ENCODE measurements around the gene NGEF.

NGEF gene

GRCh38 chr2:232998666-232998985, 14.4 kb downstream of the NGEF start:
- no peak for DNase-seq (ENCODE audit: low read depth in 2 of 2)

DNA sequence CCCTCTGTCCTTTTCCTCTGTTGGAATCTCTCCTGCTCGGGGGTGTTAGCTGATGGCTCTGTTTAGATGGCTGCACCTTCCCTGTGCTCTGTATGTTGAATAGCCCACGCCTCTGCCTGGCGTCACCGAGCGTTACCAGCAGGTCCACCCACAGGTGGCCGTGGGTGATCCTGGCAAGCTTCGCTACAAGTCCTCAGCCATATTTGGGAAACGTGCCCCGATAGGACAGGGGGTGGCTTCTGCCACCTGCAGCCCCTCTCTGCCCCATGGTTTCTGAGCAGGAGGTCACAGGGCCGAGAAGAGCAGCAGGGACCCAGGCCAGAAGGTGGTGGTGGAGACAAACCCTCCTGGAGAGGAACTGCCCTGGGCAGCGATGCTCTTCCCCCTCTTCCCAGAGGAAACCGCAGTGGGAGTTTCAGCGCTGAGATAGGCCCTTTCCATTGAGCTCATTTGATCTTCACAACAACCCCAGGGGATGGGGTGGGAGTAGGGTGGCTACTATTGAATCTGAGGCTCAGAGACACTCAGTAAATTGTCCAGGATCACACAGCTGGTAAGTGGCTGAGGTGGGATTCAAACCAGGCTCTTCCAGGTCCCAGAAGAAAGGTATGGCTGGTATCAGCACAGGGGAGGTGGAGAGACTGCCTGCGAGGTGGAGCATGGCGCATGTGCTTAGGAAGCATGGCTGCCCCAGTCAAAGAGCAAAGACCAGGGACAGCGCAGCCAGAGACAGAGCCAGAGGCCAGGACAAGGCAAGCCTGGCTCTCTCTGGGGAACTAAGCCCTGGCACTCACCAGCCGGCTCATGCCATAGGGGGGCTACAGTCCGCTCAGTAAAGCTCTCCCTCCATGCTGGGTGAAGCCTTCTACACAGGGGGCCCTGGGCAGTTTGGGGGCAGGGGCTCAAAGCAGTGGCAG, 15.0 kb downstream of the NGEF start:
- no peak for DNase-seq (ENCODE audit: low read depth in 2 of 2)

DNA sequence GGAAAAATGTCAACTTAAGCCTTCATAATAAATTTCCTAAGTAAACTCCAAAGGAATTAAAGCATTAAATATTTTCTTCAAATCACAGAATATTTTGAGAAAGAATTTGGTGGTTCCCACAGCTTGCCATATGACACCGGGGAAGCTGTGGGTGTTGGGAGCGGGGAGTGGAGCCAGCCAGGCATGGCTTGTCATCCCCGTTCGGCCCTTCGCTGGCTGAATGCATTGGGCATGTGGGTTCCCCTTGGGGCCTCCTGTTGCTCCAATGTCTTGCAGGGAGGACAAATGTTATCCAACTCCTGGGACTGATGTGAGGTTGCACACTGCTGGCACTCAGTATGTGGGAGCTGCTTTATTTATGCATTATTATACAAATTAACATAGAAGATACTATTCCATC, 18.6 kb downstream of the NGEF start:
- DNase-seq (ENCODE audit: low read depth in 2 of 2) = no peak

GRCh38 chr2:232993231-232993821, 19.7 kb downstream of the NGEF start:
- no peak for DNase-seq (ENCODE audit: low read depth in 2 of 2)

GRCh38 chr2:232986155-232986554, 26.9 kb downstream of the NGEF start:
- DNase-seq (ENCODE audit: low read depth in 2 of 2) = no peak

DNA sequence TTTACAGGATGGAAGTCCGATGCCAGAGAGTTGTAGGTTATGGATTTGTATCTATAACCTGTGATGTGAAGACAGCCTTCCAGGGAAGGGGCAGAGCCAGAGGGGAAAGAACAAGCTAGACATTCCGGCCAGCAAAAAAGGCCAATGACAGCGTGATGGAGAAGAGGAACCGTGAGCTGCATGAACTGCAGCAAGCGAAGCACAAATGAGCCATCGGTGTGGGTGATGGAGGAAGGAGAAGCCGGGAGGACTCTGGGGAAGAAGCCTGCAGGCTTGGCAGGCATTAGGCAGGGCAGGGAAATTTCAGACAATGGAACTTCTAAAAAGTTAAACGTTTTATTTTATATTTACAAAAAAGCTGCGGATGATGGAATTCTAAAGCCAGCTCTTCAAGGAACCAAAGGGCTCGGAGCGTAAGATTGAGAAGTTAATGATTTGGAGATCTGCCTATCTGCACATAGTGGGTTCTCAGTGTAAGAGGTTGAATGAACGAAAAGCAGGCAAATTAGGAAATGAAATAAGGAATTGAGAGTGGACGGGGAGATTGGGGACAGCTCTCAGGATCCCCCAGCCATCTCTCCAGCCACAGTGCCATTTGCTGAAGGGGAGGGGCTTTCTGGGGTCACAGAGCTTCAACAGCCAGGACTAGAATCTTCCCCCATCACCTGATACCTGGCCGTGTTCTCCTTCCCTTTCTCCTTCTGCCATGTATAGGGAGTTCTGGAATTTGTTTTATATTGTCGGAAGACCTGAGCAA, 28.4 kb downstream of the NGEF start:
- no peak for DNase-seq (ENCODE audit: low read depth in 2 of 2)

- no peak for DNase-seq (ENCODE audit: low read depth in 2 of 2)
Observed at GRCh38 chr2:232983669-232984140, 29.4 kb downstream of the NGEF start.

- no peak for DNase-seq (ENCODE audit: low read depth in 2 of 2)
Observed at GRCh38 chr2:232982926-232983668, 30.0 kb downstream of the NGEF start.

- DNase-seq (ENCODE audit: low read depth in 2 of 2) = no peak
Observed at GRCh38 chr2:232981767-232982360, 31.2 kb downstream of the NGEF start.

DNA sequence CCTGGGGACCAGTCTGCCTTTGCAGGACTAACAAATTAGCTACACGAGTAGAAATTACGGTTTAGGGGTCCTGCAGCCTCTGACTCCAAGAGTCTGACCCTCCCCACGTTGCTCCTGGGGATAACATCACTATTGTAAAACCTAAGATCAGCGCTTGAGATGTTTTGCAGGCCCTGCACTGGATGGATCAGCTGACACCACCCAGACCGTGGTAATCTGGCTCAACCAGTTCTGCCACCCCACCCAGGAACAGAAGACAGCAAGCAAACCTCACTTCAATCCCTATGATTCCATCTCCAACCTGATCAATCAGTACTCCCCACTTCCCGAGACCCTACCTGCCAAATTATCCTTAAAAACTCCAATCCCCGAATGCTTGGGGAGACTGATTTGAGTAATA, 31.7 kb downstream of the NGEF start:
- no peak for DNase-seq (ENCODE audit: low read depth in 2 of 2)

DNA sequence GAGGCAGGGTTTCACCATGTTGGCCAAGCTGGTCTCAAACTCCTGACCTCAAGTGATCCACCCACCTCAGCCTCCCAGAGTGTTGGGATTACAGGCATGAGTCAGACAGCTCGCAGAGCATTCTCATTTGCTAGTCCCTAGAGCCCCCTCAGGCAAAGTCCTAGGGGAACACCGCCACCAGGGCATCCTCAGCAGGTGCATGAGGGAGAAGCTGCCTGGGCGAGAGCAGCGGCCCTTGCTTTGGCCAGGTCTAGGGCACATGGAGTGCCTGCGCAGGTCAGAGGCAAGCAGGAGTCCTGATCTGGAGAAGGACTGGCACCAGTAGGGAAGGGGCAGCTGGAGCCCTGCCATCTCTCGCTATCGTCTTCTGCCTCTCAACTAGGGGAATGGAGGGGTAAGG, 32.4 kb downstream of the NGEF start:
- DNase-seq (ENCODE audit: low read depth in 2 of 2) = no peak

- no peak for DNase-seq (ENCODE audit: low read depth in 2 of 2)
Observed at GRCh38 chr2:232979871-232980461, 33.1 kb downstream of the NGEF start.

DNA sequence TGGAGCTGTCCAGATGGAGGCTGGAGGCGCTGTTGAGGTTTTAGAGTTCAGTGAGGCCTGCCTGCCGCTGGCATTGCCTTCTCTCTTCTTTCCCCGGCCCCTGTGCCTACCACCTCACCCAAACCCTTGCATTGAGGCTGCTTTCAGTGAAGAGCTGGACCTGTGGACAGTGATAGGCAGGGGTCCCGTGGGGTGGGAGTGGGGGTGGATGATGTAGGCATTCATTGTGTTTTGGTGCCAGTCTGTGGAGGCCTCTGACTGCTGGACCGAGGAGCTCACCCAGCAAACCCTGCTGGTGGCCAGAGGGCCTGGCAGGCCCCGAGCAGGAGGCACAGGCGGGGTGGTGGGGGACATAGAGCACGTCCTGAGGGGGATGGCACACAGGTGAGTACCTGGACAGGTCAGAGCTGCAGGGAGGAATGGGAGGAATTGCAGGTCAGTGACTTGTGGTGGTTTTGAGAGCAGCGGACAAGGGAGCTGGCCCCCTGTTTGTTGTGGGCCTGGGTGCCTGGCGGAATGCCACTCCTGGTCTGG, 35.6 kb downstream of the NGEF start:
- DNase-seq (ENCODE audit: low read depth in 2 of 2) = no peak

DNA sequence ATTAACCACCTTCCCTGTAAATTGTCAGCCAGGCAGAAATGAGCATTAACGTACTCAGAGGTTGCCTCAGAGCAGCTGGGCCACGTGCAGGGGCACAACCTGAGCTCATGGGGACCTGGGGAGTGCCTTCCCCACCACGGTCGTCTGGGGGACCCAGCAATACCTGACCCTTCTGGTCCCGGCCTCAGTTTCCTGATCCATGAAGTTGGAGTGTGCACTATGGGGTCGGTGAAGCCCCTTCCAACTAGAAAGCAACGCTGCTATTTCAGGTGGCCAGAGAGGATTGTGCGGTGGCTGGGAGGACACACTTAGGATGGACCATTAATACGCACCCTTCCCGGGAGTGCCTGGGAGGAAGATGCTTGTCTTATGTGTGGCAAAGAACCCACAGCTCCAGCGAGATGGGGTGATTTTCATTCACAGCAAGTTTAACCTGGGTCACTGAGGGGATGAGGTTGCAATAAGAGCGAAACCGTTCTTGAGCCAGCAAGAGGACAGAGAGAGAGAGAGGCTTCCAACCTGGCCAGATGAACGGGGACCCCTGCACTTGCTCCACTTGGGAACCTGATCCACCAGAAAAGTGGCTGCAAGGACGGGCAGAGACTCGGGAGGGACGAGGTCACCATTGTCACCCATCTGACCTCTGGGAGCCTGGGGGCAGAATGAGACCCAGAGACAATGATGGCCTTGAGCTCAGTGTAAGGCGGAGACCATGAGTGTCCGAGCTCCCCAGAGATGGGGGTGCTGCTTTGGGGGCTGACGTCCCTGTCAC, 36.2 kb downstream of the NGEF start:
- DNase-seq (ENCODE audit: low read depth in 2 of 2) = no peak

DNA sequence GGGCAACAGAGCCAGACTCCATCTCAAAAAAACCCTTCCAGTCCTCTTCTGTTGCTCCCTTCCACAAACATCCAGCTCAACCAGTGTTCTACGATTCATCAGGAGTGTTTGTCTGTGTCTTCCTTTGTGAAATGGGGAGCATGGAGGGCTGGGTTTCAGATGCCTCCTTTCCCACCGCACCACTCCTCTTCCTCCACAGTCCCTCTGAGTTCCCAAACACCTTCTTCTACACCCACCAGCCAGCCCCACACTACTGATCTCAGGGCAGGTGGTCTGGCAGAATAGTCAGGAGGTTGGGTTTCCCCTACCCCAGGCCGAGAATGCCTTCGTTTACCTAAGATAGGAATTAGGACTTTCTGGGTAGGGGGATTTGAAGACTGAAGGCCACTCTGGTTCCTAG, 36.9 kb downstream of the NGEF start:
- DNase-seq (ENCODE audit: low read depth in 2 of 2) = no peak

DNA sequence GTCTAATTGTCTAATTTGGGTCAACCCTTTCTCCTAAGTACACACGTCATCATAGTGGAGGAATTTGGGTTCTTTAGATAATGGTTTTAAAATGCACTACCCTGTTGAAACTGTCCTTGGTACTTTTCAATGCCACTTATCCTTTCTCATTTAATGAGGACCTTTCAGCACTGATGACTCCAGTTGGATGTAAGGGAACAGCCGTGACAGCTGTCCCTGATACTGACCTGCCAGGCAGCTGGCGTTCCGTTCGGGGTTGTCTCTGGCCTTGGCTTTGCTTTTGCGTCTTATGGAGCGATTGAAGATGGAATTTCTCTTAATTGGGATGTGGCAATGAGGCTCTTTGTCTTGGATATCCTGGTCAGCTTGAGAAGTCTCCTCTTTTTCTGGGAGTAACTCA, 38.7 kb downstream of the NGEF start:
- no peak for DNase-seq (ENCODE audit: low read depth in 2 of 2)

DNA sequence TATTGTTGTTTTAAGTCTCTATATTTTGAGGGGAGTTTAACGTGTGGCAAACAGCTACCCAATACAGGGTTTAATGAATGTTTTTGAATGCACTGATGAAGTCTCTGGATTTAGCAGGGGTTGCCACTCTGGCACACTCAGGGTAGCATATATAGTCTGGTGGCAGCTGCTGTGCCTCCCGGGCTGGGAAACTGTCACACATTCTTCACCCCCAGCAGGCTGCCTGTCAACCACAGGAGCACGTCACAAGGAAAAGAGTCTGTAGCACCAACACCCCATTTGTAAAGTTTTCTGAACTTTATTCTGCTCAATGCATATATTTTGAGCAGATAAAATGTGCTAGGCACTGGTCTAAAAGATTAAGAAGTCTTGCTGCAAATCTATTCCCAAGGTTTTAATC, 39.3 kb downstream of the NGEF start:
- no peak for DNase-seq (ENCODE audit: low read depth in 2 of 2)

DNA sequence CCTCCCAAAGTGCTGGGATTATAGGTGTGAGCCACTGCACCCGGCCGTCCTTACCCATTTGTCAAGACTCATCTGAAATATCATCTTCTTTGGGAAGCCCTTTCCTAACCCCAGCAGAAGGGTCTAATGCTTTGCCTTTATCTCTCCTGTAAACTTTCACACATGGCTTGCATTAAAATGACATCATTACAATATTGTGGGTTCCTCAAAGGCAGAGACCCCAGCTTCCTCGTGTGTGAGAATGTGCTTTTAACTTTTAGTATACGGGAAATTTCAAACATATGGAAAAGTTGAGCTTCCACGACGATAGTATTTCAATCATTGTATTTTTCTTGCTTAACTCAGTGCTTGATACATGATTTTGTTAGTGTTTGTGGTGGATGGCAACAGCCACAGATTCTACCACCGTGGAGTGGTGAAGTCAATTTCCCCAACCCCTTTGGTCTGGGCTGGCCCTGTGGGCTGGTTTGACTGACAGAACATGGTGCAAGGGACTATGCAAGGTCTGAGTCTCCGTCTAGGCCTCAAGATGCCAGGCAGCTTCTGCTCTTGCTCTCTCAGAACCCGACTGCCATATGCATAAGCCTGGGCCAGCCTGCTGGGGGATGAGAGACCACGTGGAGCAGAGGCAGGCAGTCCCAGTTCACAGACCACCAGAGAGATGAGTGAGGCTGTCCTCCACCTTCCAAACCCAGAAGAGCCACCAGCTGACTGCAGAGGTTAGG, 39.9 kb downstream of the NGEF start:
- DNase-seq (ENCODE audit: low read depth in 2 of 2) = no peak

GRCh38 chr2:232971744-232972143, 41.3 kb downstream of the NGEF start:
- DNase-seq (ENCODE audit: low read depth in 2 of 2) = no peak
